GM20000 (cell line): ENCODE data around the gene CETP.

Experiments
- DNase-seq: peaks from one replicate; pipeline ENCODE4 v3.0.0; 2012; ENCODE audit warnings: low spot score
- CTCF ChIP-seq: IDR thresholded peaks from 2 replicates; pipeline ENCODE4 v1.5.1; 2012; ENCODE audit warnings: mild to moderate bottlenecking, control low read depth; ENCODE audit errors: extremely low read depth, missing control alignments

Gene CETP

GRCh38 chr16:57023541-57024249 is 61.9 kb downstream of the CETP start:
- TF ChIP-seq CTCF = no peak
- DNase-seq = no peak

DNA sequence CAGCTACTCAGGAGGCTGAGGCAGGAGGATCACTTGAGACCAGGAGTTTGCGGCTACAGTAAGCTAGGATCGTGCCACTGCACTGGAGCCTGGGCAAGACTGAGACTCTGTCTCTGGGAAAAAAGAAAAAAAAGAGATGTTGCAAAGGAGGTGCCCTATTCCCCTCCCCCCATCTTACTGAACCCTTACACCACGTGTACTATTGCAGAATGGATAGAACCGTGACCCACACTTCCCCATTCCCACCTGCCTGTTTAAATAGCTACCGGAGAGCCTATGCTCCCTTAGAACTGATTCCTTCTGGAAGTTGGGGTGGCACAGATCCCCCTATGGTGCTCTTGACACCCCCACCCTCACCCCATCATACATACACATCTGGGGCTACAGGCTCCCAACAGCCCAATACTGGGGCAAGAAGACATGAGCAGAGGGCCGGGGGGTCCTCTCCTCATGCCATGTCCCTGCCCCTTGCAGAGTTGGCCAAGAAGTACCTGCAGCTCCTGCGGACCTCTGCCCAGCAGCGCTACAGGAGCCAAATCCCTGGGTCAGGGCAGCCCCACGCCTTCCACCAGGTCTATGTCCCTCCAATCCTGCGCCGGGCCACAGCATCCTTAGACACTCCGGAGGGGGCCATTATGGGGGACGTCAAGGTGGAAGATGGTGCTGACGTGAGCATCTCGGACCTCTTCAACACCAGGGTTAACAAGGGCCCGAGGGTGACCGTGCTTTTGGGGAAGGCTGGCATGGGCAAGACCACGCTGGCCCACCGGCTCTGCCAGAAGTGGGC is 63.3 kb downstream of the CETP start:
- TF ChIP-seq CTCF = no peak
- DNase-seq = no peak

- no peak for TF ChIP-seq CTCF
- DNase-seq = no peak
Observed at GRCh38 chr16:57025941-57026777, 64.4 kb downstream of the CETP start.

GRCh38 chr16:57026778-57027062 is 65.0 kb downstream of the CETP start:
- no peak for TF ChIP-seq CTCF

GRCh38 chr16:57027067-57027466 is 65.3 kb downstream of the CETP start:
- TF ChIP-seq CTCF = no peak
- no peak for DNase-seq

More at GRCh38 chr16:57026778-57027062, 65.0 kb downstream of the CETP start:
- no peak for DNase-seq

GRCh38 chr16:57028086-57028485 is 66.3 kb downstream of the CETP start:
- TF ChIP-seq CTCF = no peak
- no peak for DNase-seq
